Vagina (tissue), 2 donors: Measurements from ENCODE around the gene PBRM1.

Source experiments
- POLR2A ChIP-seq, 2 donors: fragments of 450-650 bp; IDR thresholded peaks; one replicate each; pipeline ENCODE4 v1.6.1; 2017; ENCODE audit warnings: antibody characterized with exemption in 2 of 2, mild to moderate bottlenecking in 2 of 2, moderate library complexity in 2 of 2
- POLR2AphosphoS5 ChIP-seq, 2 donors: sonication (generic); formaldehyde crosslinking; IDR thresholded peaks; one replicate each; pipeline ENCODE4 v1.9.0; 2017; ENCODE audit warnings: antibody characterized with exemption in 2 of 2, mild to moderate bottlenecking in 2 of 2, low read depth in 1 of 2; ENCODE audit not compliant: insufficient read depth in 1 of 2
- TF ChIP-seq, protein P1 (sequence below), 3 experiments: fragments of 450-650 bp in 2 of 3; fragments of 200-600 bp in 1 of 3; sonication (generic) in 1 of 3; IDR thresholded peaks; one replicate each; pipeline ENCODE4 v1.5.1; 2017 to 2019; ENCODE audit warnings: antibody characterized with exemption in 3 of 3, mild to moderate bottlenecking in 2 of 3, moderate library complexity in 2 of 3

DNA sequence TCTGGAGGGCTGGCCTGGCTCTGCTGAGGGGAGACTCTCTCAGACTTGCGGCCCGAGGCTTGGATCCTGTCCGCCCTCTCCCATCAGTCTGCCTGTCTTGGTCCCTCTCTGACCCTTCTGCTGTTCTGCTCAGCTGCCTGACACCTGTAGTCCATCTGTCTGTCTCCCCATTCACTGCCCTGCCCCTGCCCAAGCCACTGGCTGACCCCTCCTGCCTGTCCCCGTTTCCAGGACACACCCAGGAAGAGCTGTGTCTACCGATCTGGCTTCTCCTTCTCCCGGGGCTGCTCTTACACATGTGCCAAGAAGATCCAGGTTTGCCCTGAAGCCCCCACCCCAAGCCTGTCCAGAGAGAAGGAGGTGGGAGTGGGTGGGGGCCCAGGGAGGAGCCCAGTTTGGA lies 170.5 kb downstream of the PBRM1 start:
- TF ChIP-seq, protein P1, sequence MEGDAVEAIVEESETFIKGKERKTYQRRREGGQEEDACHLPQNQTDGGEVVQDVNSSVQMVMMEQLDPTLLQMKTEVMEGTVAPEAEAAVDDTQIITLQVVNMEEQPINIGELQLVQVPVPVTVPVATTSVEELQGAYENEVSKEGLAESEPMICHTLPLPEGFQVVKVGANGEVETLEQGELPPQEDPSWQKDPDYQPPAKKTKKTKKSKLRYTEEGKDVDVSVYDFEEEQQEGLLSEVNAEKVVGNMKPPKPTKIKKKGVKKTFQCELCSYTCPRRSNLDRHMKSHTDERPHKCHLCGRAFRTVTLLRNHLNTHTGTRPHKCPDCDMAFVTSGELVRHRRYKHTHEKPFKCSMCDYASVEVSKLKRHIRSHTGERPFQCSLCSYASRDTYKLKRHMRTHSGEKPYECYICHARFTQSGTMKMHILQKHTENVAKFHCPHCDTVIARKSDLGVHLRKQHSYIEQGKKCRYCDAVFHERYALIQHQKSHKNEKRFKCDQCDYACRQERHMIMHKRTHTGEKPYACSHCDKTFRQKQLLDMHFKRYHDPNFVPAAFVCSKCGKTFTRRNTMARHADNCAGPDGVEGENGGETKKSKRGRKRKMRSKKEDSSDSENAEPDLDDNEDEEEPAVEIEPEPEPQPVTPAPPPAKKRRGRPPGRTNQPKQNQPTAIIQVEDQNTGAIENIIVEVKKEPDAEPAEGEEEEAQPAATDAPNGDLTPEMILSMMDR (IDR thresholded peaks at IDR 0.05), result no peak
- TF ChIP-seq POLR2AphosphoS5 (IDR thresholded peaks at IDR 0.05; ENCODE audit: insufficient read depth in 1 of 2, low read depth in 1 of 2) (no peak), POLR2A (IDR thresholded peaks at IDR 0.05) (no peak)
